ENCODE results near the gene RANBP3. TPM values are rescaled to one million over a fixed set of nuclear protein-coding genes. Genes with fewer than 3 reads are reported as not detected.

Gene RANBP3
- total and polyA plus RNA-seq, 4 donors = 42.0 to 88.6 (median 63.0) TPM

DNA sequence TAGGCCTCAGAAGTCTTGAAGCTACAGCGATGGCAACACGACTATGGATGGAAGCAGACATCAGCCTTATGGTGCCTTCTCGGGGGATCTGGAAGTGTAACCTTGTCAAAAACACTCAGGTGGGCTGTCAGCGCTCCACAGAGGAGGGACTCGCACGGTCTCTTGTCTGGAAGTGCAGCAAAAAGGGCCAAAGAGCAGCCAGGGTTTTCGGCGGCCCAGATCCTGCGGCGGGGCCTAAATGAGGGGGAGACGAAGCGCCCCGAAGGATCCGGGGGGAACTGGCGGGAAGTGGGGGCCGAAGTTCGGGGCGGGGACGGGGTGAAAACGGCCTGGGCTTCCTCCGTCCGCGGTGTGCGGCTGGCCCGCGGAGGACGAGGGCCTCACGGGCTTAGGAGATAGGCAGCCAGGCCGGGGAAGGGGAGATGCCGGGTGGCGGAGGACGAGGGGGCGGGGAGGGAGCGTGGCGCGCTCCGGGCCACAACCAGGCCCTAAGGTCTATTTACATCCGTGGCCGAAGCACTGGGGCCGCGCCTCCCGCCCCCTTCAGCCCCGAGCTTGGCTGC is 637 bp downstream of the RANBP3 start:
- no peak for DNase-seq (ENCODE audit: low read depth in 4 of 6, low spot score in 6 of 6)
- Histone ChIP-seq H3K4me1 (ENCODE audit: control insufficient read depth, insufficient read depth, low read length) (peaks cover 42% of the 10 kb centered on the region), H3K27ac (ENCODE audit: low read depth, low read length) (peak overlapping the region; percentile 84), H3K9me3 (ENCODE audit: control insufficient read depth, insufficient read depth, low read length) (peaks cover 2% of the 10 kb centered on the region), H3K36me3 (ENCODE audit: control insufficient read depth, insufficient read depth, low read length) (peaks cover 21% of the 10 kb centered on the region), H3K4me3 (ENCODE audit: low read depth, low read length) (peak overlapping the region; percentile 74), H3K27me3 (ENCODE audit: control insufficient read depth, insufficient read depth, low read length) (no peaks in the 10 kb centered on the region)
- under 1% methylated on average over 43 of the region's 43 CpGs for WGBS (ENCODE audit: insufficient coverage)

DNA sequence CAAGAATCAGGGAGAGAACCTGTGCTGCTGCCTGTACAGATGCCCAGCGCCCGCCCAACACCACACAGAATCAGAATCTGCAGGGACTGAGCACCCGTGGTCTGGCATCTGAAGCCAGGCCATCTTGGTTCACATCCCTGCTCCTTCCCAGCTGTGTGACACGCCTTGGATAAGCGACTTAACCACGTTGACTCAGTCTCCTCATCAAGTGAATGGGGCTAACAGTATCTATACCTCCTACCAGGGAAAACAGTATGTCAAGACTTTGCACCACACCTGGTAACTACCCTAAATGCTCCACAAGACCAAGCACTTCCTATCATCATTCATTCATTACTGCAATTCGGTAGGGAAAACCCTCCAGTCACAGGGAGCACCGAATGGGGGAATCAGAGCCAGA is 1.2 kb downstream of the RANBP3 start:
- Histone ChIP-seq H3K4me1 (ENCODE audit: control insufficient read depth, insufficient read depth, low read length) (peaks cover 42% of the 10 kb centered on the region), H3K36me3 (ENCODE audit: control insufficient read depth, insufficient read depth, low read length) (peaks cover 21% of the 10 kb centered on the region), H3K27me3 (ENCODE audit: control insufficient read depth, insufficient read depth, low read length) (no peaks in the 10 kb centered on the region), H3K9me3 (ENCODE audit: control insufficient read depth, insufficient read depth, low read length) (peaks cover 2% of the 10 kb centered on the region), H3K4me3 (ENCODE audit: low read depth, low read length) (peak overlapping the region; percentile 74), H3K27ac (ENCODE audit: low read depth, low read length) (no peak overlapping the region)
- no peak for DNase-seq (ENCODE audit: low read depth in 4 of 6, low spot score in 6 of 6)
- 76% methylated on average over 7 of the region's 8 CpGs for WGBS (ENCODE audit: insufficient coverage)

DNA sequence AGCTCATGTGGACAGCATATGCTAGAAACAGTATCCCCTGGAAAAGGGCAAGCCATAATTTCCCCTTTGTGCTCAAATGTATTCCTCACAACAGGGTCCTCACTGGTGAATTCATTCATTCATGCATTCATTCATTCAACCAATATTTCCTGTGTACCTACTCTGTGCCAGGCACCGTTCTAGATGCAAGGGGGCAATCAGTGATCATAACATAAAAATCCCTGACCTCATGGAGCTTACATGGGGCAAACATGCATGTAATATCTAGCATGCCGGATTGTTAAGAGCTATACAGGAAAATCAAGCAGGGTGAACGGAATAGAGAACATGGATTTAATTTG is 2.6 kb downstream of the RANBP3 start:
- Histone ChIP-seq H3K4me1 (ENCODE audit: control insufficient read depth, insufficient read depth, low read length) (peaks cover 42% of the 10 kb centered on the region), H3K27ac (ENCODE audit: low read depth, low read length) (no peak overlapping the region), H3K27me3 (ENCODE audit: control insufficient read depth, insufficient read depth, low read length) (no peaks in the 10 kb centered on the region), H3K36me3 (ENCODE audit: control insufficient read depth, insufficient read depth, low read length) (peaks cover 21% of the 10 kb centered on the region), H3K4me3 (ENCODE audit: low read depth, low read length) (no peak overlapping the region), H3K9me3 (ENCODE audit: control insufficient read depth, insufficient read depth, low read length) (peaks cover 2% of the 10 kb centered on the region)
- no peak for DNase-seq (ENCODE audit: low read depth in 4 of 6, low spot score in 6 of 6)
- 80% methylated on average over 1 of the region's 3 CpGs for WGBS (ENCODE audit: insufficient coverage)

DNA sequence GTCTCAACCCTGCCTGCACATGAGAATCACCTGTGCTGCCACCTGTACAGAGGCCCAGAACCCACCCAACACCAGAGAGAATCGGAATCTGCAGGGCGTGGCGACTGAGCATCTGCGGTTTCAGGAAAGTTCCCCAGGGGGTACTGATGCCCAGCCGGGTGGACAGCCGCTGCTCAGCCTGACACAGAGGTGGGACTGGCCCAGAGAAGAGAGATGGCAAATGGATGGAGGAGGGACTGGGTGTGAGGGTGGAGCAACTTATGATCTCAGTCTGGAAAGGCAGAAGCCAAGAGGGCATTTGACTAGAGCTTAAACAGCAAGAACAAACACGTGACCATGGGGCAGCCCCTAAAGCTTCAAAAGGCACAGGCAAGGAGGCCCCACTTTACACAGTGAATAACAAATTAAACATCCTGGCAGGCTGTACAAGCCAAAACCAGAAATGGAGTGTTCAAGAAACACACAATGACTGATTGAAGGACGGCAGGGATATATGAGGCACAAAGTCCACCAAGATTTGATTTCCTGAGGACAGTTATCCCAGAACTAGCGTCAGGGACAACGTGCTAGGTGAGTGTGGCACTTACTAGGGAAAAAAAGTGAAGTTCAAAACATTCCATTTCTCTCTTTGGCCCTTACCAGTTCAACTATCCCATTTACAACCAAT is 3.1 kb downstream of the RANBP3 start:
- no peak for DNase-seq (ENCODE audit: low read depth in 4 of 6, low spot score in 6 of 6)
- H3K27ac ChIP-seq (ENCODE audit: low read depth, low read length) = no peak overlapping the region
- H3K4me1 ChIP-seq (ENCODE audit: control insufficient read depth, insufficient read depth, low read length) = peaks cover 40% of the 10 kb centered on the region
- H3K4me3 ChIP-seq (ENCODE audit: low read depth, low read length) = no peak overlapping the region
- H3K27me3 ChIP-seq (ENCODE audit: control insufficient read depth, insufficient read depth, low read length) = no peaks in the 10 kb centered on the region
- WGBS (ENCODE audit: insufficient coverage) = 76% methylated on average over 8 of the region's 10 CpGs
- H3K9me3 ChIP-seq (ENCODE audit: control insufficient read depth, insufficient read depth, low read length) = peaks cover 2% of the 10 kb centered on the region
- H3K36me3 ChIP-seq (ENCODE audit: control insufficient read depth, insufficient read depth, low read length) = peaks cover 21% of the 10 kb centered on the region

DNA sequence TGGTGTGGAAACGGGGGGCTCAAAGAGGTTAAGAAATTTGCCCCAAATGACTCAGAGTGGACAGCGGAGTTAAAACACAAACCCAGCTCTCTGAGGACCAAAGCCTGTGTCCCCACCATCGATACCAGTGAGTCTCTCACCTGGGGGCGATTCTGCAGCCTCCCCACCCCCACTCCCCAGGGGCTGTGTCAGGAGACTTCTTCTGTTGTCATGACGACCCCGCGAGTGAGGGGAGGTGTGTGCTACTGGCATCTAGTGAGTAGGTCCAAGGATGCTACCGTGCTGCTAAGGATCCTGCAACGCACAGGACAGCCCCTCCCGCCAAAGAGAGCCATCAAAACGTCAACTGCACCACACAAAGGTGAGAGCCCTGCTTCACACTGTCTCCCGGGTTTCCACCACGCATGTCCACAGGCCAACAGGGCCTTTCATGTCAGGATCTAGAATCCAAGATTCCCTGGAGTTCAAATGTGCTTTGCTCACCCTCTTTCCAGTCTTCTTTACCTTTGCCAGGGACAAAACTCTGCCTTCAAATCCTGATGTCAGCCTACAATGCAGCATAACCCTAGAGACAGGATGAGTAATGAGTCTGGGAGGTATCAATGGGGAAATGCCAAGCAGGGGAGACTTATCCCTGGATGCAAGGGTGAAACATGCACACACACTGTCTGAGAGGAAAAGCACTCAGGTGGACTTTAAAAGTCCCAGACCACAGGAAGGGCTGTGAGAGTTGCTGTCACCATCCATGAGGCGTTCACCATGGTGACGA is 3.9 kb downstream of the RANBP3 start:
- peaks cover 42% of the 10 kb centered on the region for H3K4me1 ChIP-seq (ENCODE audit: control insufficient read depth, insufficient read depth, low read length)

DNA sequence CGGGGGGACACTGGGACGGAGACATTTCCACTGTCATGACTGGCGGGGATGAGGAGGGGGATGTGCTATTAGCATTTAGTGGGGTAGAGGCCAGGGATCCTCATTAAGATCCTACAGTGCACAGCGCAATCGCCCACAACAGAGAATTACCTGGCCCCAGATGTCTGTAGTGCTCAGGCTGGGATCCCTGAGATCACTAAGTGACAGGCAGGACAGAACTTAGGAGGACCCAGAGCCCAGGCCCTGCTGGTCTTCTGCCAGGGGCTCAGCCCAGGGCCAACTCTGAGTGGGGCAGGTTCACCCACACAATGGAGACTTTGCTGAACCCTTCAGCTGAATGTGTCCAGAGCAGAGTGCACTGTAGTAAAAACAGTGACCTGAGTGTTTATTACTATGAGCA is 4.6 kb downstream of the RANBP3 start:
- Histone ChIP-seq H3K27me3 (ENCODE audit: control insufficient read depth, insufficient read depth, low read length) (no peaks in the 10 kb centered on the region), H3K36me3 (ENCODE audit: control insufficient read depth, insufficient read depth, low read length) (peaks cover 28% of the 10 kb centered on the region), H3K4me1 (ENCODE audit: control insufficient read depth, insufficient read depth, low read length) (peaks cover 42% of the 10 kb centered on the region), H3K4me3 (ENCODE audit: low read depth, low read length) (no peak overlapping the region), H3K27ac (ENCODE audit: low read depth, low read length) (no peak overlapping the region), H3K9me3 (ENCODE audit: control insufficient read depth, insufficient read depth, low read length) (no peaks in the 10 kb centered on the region)
- DNase-seq (ENCODE audit: low read depth in 4 of 6, low spot score in 6 of 6) = no peak
- 93% methylated on average over 5 of the region's 5 CpGs for WGBS (ENCODE audit: insufficient coverage)

More for the DNA sequence above, 3.9 kb downstream of the RANBP3 start:
- Histone ChIP-seq H3K27me3 (ENCODE audit: control insufficient read depth, insufficient read depth, low read length) (no peaks in the 10 kb centered on the region), H3K9me3 (ENCODE audit: control insufficient read depth, insufficient read depth, low read length) (peaks cover 2% of the 10 kb centered on the region), H3K27ac (ENCODE audit: low read depth, low read length) (no peak overlapping the region), H3K36me3 (ENCODE audit: control insufficient read depth, insufficient read depth, low read length) (peaks cover 22% of the 10 kb centered on the region), H3K4me3 (ENCODE audit: low read depth, low read length) (no peak overlapping the region)
- DNase-seq (ENCODE audit: low read depth in 4 of 6, low spot score in 6 of 6) = no peak
- 71% methylated on average over 11 of the region's 15 CpGs for WGBS (ENCODE audit: insufficient coverage)

DNA sequence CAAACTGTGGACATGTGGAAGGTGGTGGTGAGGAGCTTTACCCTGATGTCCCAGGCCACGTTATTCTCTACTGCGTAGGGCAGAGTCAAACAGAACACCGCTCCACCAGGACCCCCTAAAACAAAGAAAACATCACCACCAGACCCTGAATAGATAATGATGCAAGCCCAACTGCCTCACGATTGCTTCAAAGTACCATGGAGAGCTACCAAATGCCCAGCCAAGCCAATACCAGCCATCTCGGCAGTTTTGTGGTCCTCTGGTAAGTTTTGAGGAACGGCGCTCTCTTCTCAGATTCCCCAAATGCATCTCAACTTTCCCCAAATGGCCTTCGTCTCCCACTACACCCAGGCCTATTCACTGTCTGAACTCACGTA is 5.6 kb downstream of the RANBP3 start:
- Histone ChIP-seq H3K9me3 (ENCODE audit: control insufficient read depth, insufficient read depth, low read length) (no peaks in the 10 kb centered on the region), H3K36me3 (ENCODE audit: control insufficient read depth, insufficient read depth, low read length) (peaks cover 29% of the 10 kb centered on the region), H3K27me3 (ENCODE audit: control insufficient read depth, insufficient read depth, low read length) (no peaks in the 10 kb centered on the region), H3K4me1 (ENCODE audit: control insufficient read depth, insufficient read depth, low read length) (peaks cover 49% of the 10 kb centered on the region), H3K4me3 (ENCODE audit: low read depth, low read length) (no peak overlapping the region), H3K27ac (ENCODE audit: low read depth, low read length) (no peak overlapping the region)
- no peak for DNase-seq (ENCODE audit: low read depth in 4 of 6, low spot score in 6 of 6)
- WGBS (ENCODE audit: insufficient coverage) = 80% methylated on average over 8 of the region's 9 CpGs

DNA sequence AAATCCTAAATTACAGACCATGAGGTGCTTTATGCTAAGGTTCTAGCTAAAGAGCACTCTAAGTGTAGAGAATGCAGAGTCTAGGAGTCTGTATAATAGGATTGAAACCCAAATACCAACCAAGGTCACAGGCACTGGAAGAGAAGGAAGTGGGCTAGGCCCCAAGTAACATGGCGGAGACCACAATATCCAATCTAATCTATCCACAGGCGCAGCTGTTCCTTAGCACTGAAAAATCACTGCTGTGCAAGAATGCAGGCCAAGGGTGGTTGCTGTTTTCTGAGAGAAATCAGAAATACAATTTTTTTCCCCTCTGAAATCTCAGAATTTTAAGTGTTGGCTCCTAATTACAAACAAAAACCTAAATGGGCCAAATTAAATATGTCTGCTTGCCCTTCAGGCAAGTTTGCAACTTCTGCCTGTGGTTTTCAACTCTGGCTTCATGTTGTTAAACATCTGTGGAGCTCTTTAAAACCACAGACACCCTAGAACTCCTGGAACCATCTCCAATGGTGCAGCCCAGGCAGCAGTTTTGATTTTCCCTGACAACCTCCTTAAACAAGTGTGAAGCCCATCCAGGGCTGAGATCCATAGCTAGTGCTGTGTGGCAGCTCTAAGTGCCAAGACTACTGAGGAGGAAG is 6.1 kb downstream of the RANBP3 start:
- Histone ChIP-seq H3K4me3 (ENCODE audit: low read depth, low read length) (no peak overlapping the region), H3K9me3 (ENCODE audit: control insufficient read depth, insufficient read depth, low read length) (no peaks in the 10 kb centered on the region), H3K4me1 (ENCODE audit: control insufficient read depth, insufficient read depth, low read length) (peaks cover 45% of the 10 kb centered on the region), H3K27me3 (ENCODE audit: control insufficient read depth, insufficient read depth, low read length) (no peaks in the 10 kb centered on the region), H3K36me3 (ENCODE audit: control insufficient read depth, insufficient read depth, low read length) (peaks cover 29% of the 10 kb centered on the region), H3K27ac (ENCODE audit: low read depth, low read length) (no peak overlapping the region)
- WGBS (ENCODE audit: insufficient coverage) = no CpG with 5 or more reads among the region's 2 CpGs
- peak in 1 of 6 donors; percentile 47 for DNase-seq (ENCODE audit: low read depth in 4 of 6, low spot score in 6 of 6)

DNA sequence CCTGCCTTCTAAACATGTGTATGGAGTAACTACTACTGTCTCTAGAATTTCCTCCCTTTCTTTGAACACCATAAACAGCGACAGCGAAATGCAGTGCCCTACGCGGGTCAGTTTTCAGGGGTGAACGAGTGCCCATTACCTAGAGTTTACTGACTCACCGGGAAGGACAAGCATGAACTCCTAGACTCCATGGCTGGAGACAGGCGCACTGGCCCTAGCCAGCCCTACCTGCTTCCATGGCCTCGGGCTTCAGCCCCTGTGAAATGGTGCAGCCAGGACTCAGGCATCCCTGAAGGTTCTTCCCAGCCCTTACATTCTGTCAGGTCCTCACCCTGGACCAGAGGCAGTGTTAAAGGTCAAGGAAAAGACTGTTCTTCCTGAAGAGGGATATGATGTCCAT is 8.5 kb downstream of the RANBP3 start:
- no peak for DNase-seq (ENCODE audit: low read depth in 4 of 6, low spot score in 6 of 6)
- peaks cover 25% of the 10 kb centered on the region for H3K36me3 ChIP-seq (ENCODE audit: control insufficient read depth, insufficient read depth, low read length)
- no peak overlapping the region for H3K27ac ChIP-seq (ENCODE audit: low read depth, low read length)
- no peak overlapping the region for H3K4me3 ChIP-seq (ENCODE audit: low read depth, low read length)
- H3K9me3 ChIP-seq (ENCODE audit: control insufficient read depth, insufficient read depth, low read length) = no peaks in the 10 kb centered on the region
- 90% methylated on average over 8 of the region's 8 CpGs for WGBS (ENCODE audit: insufficient coverage)
- H3K4me1 ChIP-seq (ENCODE audit: control insufficient read depth, insufficient read depth, low read length) = peaks cover 32% of the 10 kb centered on the region
- no peaks in the 10 kb centered on the region for H3K27me3 ChIP-seq (ENCODE audit: control insufficient read depth, insufficient read depth, low read length)
